ENCODE data around the gene ATF7. TPM values are rescaled to one million over a fixed set of nuclear protein-coding genes. Genes with fewer than 3 reads are reported as not detected.
A peak's percentile ranks its signal among the peaks of the same experiment; 100 is the strongest.
"Not testable (repeated sequence)": the region's sequence is repeated elsewhere in the genome, so short reads cannot be mapped to it uniquely, and the experiment has no call there.

Gene ATF7
- total RNA-seq, 2 donors from 2014 or later, result 25.0 to 30.1 TPM

- peaks cover 0 to 6% of the 10 kb centered on the region in 2 donors for H3K9me3 Mint-ChIP-seq
Observed at GRCh38 chr12:53564278-53564677, 61.9 kb downstream of the ATF7 start.

GRCh38 chr12:53563452-53564028, 62.6 kb downstream of the ATF7 start:
- peaks cover 0 to 6% of the 10 kb centered on the region in 2 donors for H3K9me3 Mint-ChIP-seq
- ATAC-seq (no peak), DNase-seq (ENCODE audit: low spot score in 2 of 2) (no peak)
- H3K27ac Mint-ChIP-seq, result no peak overlapping the region
- peaks cover 0 to 26% of the 10 kb centered on the region in 2 donors for H3K36me3 Mint-ChIP-seq

More at GRCh38 chr12:53564278-53564677, 61.9 kb downstream of the ATF7 start:
- Mint-ChIP-seq H3K36me3 (peaks cover 0 to 26% of the 10 kb centered on the region in 2 donors), H3K27ac (no peak overlapping the region)
- ATAC-seq (no peak), DNase-seq (ENCODE audit: low spot score in 2 of 2) (no peak)

GRCh38 chr12:53561590-53561953, 64.6 kb downstream of the ATF7 start:
- DNase-seq (ENCODE audit: low spot score in 2 of 2) (no peak), ATAC-seq (peak; percentile 78 to 96)
- peaks cover 0 to 26% of the 10 kb centered on the region in 2 donors for H3K36me3 Mint-ChIP-seq
- H3K27ac Mint-ChIP-seq, result peak overlapping the region in 1 of 2 donors; percentile 97
- peaks cover 0 to 6% of the 10 kb centered on the region in 2 donors for H3K9me3 Mint-ChIP-seq

- ATAC-seq (peak in 1 of 2 donors; percentile 73), DNase-seq (ENCODE audit: low spot score in 2 of 2) (peak in 1 of 2 donors; percentile 8)
- Mint-ChIP-seq H3K27ac (peak overlapping the region; percentile 37 to 97), H3K36me3 (peaks cover 0 to 24% of the 10 kb centered on the region in 2 donors), H3K9me3 (peaks cover 0 to 5% of the 10 kb centered on the region in 2 donors)
Observed at GRCh38 chr12:53560912-53561589, 65.1 kb downstream of the ATF7 start.

- H3K27ac Mint-ChIP-seq, result peak overlapping the region; percentile 37 to 97
- DNase-seq (ENCODE audit: low spot score in 2 of 2), result no peak
- no peaks in the 10 kb centered on the region for H3K9me3 Mint-ChIP-seq
Observed at GRCh38 chr12:53560351-53560750, 65.8 kb downstream of the ATF7 start.

GRCh38 chr12:53558631-53559030, 67.6 kb downstream of the ATF7 start:
- no peak for ATAC-seq
- Mint-ChIP-seq H3K9me3 (no peaks in the 10 kb centered on the region), H3K36me3 (peaks cover 0 to 8% of the 10 kb centered on the region in 2 donors), H3K27ac (peak overlapping the region in 1 of 2 donors; percentile 68)
- no peak for DNase-seq (ENCODE audit: low spot score in 2 of 2)

More at GRCh38 chr12:53560351-53560750, 65.8 kb downstream of the ATF7 start:
- no peak for ATAC-seq
- peaks cover 0 to 18% of the 10 kb centered on the region in 2 donors for H3K36me3 Mint-ChIP-seq

GRCh38 chr12:53552361-53553327, 73.5 kb downstream of the ATF7 start:
- ATAC-seq (no peak), DNase-seq (ENCODE audit: low spot score in 2 of 2) (no peak)
- Mint-ChIP-seq H3K36me3 (no peaks in the 10 kb centered on the region), H3K27ac (peak overlapping the region in 1 of 2 donors; percentile 29), H3K9me3 (no peaks in the 10 kb centered on the region)

- Mint-ChIP-seq H3K27ac (peak overlapping the region; percentile 29 to 50), H3K36me3 (no peaks in the 10 kb centered on the region), H3K9me3 (no peaks in the 10 kb centered on the region)
- ATAC-seq (no peak), DNase-seq (ENCODE audit: low spot score in 2 of 2) (no peak)
Observed at GRCh38 chr12:53551889-53552291, 74.3 kb downstream of the ATF7 start.

- DNase-seq (ENCODE audit: low spot score in 2 of 2) (no peak), ATAC-seq (no peak)
- Mint-ChIP-seq H3K27ac (no peak overlapping the region), H3K9me3 (no peaks in the 10 kb centered on the region), H3K36me3 (no peaks in the 10 kb centered on the region)
Observed at GRCh38 chr12:53550595-53550994, 75.6 kb downstream of the ATF7 start.

- H3K9me3 Mint-ChIP-seq; H3K27ac Mint-ChIP-seq; DNase-seq (ENCODE audit: low spot score in 2 of 2); H3K36me3 Mint-ChIP-seq; ATAC-seq: not testable (repeated sequence)
Observed at GRCh38 chr12:53550131-53550530, 76.1 kb downstream of the ATF7 start.

- DNase-seq (ENCODE audit: low spot score in 2 of 2); ATAC-seq; H3K9me3 Mint-ChIP-seq; H3K36me3 Mint-ChIP-seq; H3K27ac Mint-ChIP-seq: not testable (repeated sequence)
Observed at GRCh38 chr12:53548354-53548753, 77.8 kb downstream of the ATF7 start.

GRCh38 chr12:53543539-53543938, 82.6 kb downstream of the ATF7 start:
- ATAC-seq, result peak; percentile 95 to 98
- Mint-ChIP-seq H3K9me3 (no peaks in the 10 kb centered on the region), H3K27ac (peak overlapping the region; percentile 70 to 77), H3K36me3 (no peaks in the 10 kb centered on the region)
- peak in 1 of 2 donors; percentile 54 for DNase-seq (ENCODE audit: low spot score in 2 of 2)

GRCh38 chr12:53539526-53539925, 86.7 kb downstream of the ATF7 start:
- DNase-seq (ENCODE audit: low spot score in 2 of 2) (no peak), ATAC-seq (no peak)
- no peak overlapping the region for H3K27ac Mint-ChIP-seq
- H3K9me3 Mint-ChIP-seq, result no peaks in the 10 kb centered on the region
- H3K36me3 Mint-ChIP-seq, result no peaks in the 10 kb centered on the region

GRCh38 chr12:53538209-53538689, 87.9 kb downstream of the ATF7 start:
- no peak for DNase-seq (ENCODE audit: low spot score in 2 of 2)
- Mint-ChIP-seq H3K36me3 (peaks cover 1 to 2% of the 10 kb centered on the region in 2 donors), H3K9me3 (no peaks in the 10 kb centered on the region), H3K27ac (peak overlapping the region in 1 of 2 donors; percentile 40)
- no peak for ATAC-seq

- H3K27ac Mint-ChIP-seq, result no peak overlapping the region
- DNase-seq (ENCODE audit: low spot score in 2 of 2) (no peak), ATAC-seq (no peak)
- peaks cover 7 to 11% of the 10 kb centered on the region in 2 donors for H3K36me3 Mint-ChIP-seq
- H3K9me3 Mint-ChIP-seq, result no peaks in the 10 kb centered on the region
Observed at GRCh38 chr12:53536962-53537361, 89.2 kb downstream of the ATF7 start.

GRCh38 chr12:53533471-53533870, 92.7 kb downstream of the ATF7 start:
- ATAC-seq, result no peak
- Mint-ChIP-seq H3K36me3 (peaks cover 7 to 11% of the 10 kb centered on the region in 2 donors), H3K27ac (no peak overlapping the region), H3K9me3 (no peaks in the 10 kb centered on the region)
- DNase-seq (ENCODE audit: low spot score in 2 of 2), result no peak

Measured in activated naive CD4-positive, alpha-beta T cell treated with anti-CD3 and anti-CD28 coated beads, Interleukin-2, amount 50 U/mL, for 72 hours (primary cell).